NT2/D1 (cell line): Measurements from ENCODE around the gene TMEM154.

Experiments used
- DNase-seq: peaks from one replicate; pipeline ENCODE4 v3.0.0-alpha.2; 2011; ENCODE audit warnings: low read depth, low spot score
- H3K27me3 ChIP-seq: 2 replicates; pipeline ENCODE4 v1.6.0; 2011; ENCODE audit warnings: mild to moderate bottlenecking; ENCODE audit not compliant: insufficient read length, insufficient read depth
- H3K36me3 ChIP-seq: 2 replicates; pipeline ENCODE4 v1.6.1; 2011; ENCODE audit warnings: mild to moderate bottlenecking, low read length, mixed read lengths; ENCODE audit not compliant: insufficient read depth, insufficient read length
- H3K4me1 ChIP-seq: 2 replicates; pipeline ENCODE4 v1.5.1; 2011; ENCODE audit not compliant: insufficient read depth, insufficient read length
- H3K4me3 ChIP-seq: 2 replicates; pipeline ENCODE4 v1.5.1; 2011; ENCODE audit warnings: low read depth; ENCODE audit not compliant: insufficient read length
- H3K9ac ChIP-seq: 2 replicates; pipeline ENCODE4 v1.6.0; 2011; ENCODE audit warnings: low read depth; ENCODE audit not compliant: insufficient read length
- H3K9me3 ChIP-seq: 2 replicates; pipeline ENCODE4 v1.5.1; 2011; ENCODE audit warnings: mild to moderate bottlenecking, low read length; ENCODE audit not compliant: insufficient read depth
- SUZ12 ChIP-seq: IDR thresholded peaks from 2 replicates; pipeline ENCODE4 v1.6.1; 2011; ENCODE audit not compliant: insufficient read length, insufficient read depth; ENCODE audit errors: extremely low read depth
- YY1 ChIP-seq: IDR thresholded peaks from 2 replicates; pipeline ENCODE4 v1.6.1; 2011; ENCODE audit not compliant: insufficient read length, insufficient read depth
- ZNF274 ChIP-seq: IDR thresholded peaks from 2 replicates; pipeline ENCODE4 v1.6.1; 2011; ENCODE audit warnings: mild to moderate bottlenecking, low read depth, low read length

The TMEM154 gene

GRCh38 chr4:152663203-152664066 lies 16.4 kb downstream of the TMEM154 start:
- Histone ChIP-seq H3K4me3 (no peak overlapping the region), H3K27me3 (no peaks in the 10 kb centered on the region), H3K36me3 (no peaks in the 10 kb centered on the region), H3K9me3 (0 out of 2 replicates have a peak, but pooled peaks cover 4% of the 10 kb centered on the region), H3K4me1 (no peaks in the 10 kb centered on the region), H3K9ac (no peak overlapping the region)
- TF ChIP-seq YY1 (no peak), ZNF274 (no peak), SUZ12 (no peak)
- no peak for DNase-seq

GRCh38 chr4:152661649-152662048 lies 18.1 kb downstream of the TMEM154 start:
- Histone ChIP-seq H3K36me3 (no peaks in the 10 kb centered on the region), H3K9ac (no peak overlapping the region), H3K27me3 (no peaks in the 10 kb centered on the region), H3K4me3 (no peak overlapping the region), H3K9me3 (peaks cover 21% of the 10 kb centered on the region), H3K4me1 (no peaks in the 10 kb centered on the region)
- no peak for DNase-seq
- no peak for TF ChIP-seq ZNF274
- TF ChIP-seq SUZ12: no peak
- no peak for TF ChIP-seq YY1

GRCh38 chr4:152660526-152660925 lies 19.3 kb downstream of the TMEM154 start:
- Histone ChIP-seq H3K9me3 (peaks cover 21% of the 10 kb centered on the region), H3K36me3 (no peaks in the 10 kb centered on the region), H3K4me1 (no peaks in the 10 kb centered on the region), H3K9ac (no peak overlapping the region), H3K4me3 (no peak overlapping the region), H3K27me3 (no peaks in the 10 kb centered on the region)
- TF ChIP-seq ZNF274: no peak
- TF ChIP-seq YY1: no peak
- no peak for TF ChIP-seq SUZ12
- no peak for DNase-seq

GRCh38 chr4:152659806-152660205 lies 20.0 kb downstream of the TMEM154 start:
- TF ChIP-seq ZNF274: no peak
- TF ChIP-seq SUZ12: no peak
- no peak for TF ChIP-seq YY1
- no peak overlapping the region for H3K4me3 ChIP-seq
- peaks cover 21% of the 10 kb centered on the region for H3K9me3 ChIP-seq
- H3K27me3 ChIP-seq: no peaks in the 10 kb centered on the region
- H3K9ac ChIP-seq: no peak overlapping the region
- H3K4me1 ChIP-seq: peaks cover 2% of the 10 kb centered on the region
- no peaks in the 10 kb centered on the region for H3K36me3 ChIP-seq
- DNase-seq: no peak

GRCh38 chr4:152657657-152658056 lies 22.1 kb downstream of the TMEM154 start:
- H3K9ac ChIP-seq: no peak overlapping the region
- no peaks in the 10 kb centered on the region for H3K36me3 ChIP-seq
- H3K4me1 ChIP-seq: peaks cover 2% of the 10 kb centered on the region
- no peak overlapping the region for H3K4me3 ChIP-seq
- TF ChIP-seq SUZ12 (no peak), YY1 (no peak), ZNF274 (no peak)
- DNase-seq: no peak
- no peaks in the 10 kb centered on the region for H3K27me3 ChIP-seq
- peaks cover 21% of the 10 kb centered on the region for H3K9me3 ChIP-seq

- no peaks in the 10 kb centered on the region for H3K27me3 ChIP-seq
- H3K36me3 ChIP-seq: no peaks in the 10 kb centered on the region
- H3K4me1 ChIP-seq: peaks cover 2% of the 10 kb centered on the region
- H3K9me3 ChIP-seq: peaks cover 21% of the 10 kb centered on the region
- DNase-seq: no peak
- no peak overlapping the region for H3K4me3 ChIP-seq
- no peak for TF ChIP-seq SUZ12
- no peak overlapping the region for H3K9ac ChIP-seq
These were observed 24.3 kb downstream of the TMEM154 start for GRCh38 chr4:152655272-152656129.

- Histone ChIP-seq H3K4me1 (peaks cover 2% of the 10 kb centered on the region), H3K4me3 (no peak overlapping the region), H3K27me3 (no peaks in the 10 kb centered on the region), H3K36me3 (no peaks in the 10 kb centered on the region), H3K9me3 (peaks cover 4% of the 10 kb centered on the region), H3K9ac (no peak overlapping the region)
- no peak for DNase-seq
- TF ChIP-seq SUZ12 (no peak), ZNF274 (no peak), YY1 (no peak)
These were observed 27.7 kb downstream of the TMEM154 start for GRCh38 chr4:152652102-152652501.
